CD4-positive, alpha-beta T cell treated with Interleukin-21 for 1 hour (primary cell): ENCODE data around the gene S100Z.

ENCODE experiments used
- DNase-seq: peaks from one replicate; pipeline ENCODE4 v3.0.0-alpha.2; 2020

S100Z gene

GRCh38 chr5:76954383-76954763 lies 104.6 kb downstream of the S100Z start:
- no peak for DNase-seq

DNA sequence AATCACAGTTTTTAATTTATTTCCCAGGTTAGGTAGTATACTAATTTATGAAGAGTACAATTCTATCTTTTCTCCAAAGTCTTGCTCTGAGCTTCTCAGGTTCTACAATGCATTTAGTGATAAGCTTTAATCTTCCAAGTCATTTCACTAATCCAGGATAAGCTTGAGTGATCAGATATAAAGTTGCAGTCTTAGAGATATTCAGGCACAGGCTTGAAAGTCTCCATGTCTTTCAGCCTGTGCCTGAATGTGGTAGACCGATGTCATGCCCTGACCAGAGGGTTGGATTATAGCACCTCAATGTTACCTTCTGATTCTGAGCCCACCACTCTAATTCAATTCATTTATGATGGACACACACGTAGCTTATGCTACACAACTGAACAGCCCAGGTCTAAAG lies 106.2 kb downstream of the S100Z start:
- DNase-seq, result no peak

DNA sequence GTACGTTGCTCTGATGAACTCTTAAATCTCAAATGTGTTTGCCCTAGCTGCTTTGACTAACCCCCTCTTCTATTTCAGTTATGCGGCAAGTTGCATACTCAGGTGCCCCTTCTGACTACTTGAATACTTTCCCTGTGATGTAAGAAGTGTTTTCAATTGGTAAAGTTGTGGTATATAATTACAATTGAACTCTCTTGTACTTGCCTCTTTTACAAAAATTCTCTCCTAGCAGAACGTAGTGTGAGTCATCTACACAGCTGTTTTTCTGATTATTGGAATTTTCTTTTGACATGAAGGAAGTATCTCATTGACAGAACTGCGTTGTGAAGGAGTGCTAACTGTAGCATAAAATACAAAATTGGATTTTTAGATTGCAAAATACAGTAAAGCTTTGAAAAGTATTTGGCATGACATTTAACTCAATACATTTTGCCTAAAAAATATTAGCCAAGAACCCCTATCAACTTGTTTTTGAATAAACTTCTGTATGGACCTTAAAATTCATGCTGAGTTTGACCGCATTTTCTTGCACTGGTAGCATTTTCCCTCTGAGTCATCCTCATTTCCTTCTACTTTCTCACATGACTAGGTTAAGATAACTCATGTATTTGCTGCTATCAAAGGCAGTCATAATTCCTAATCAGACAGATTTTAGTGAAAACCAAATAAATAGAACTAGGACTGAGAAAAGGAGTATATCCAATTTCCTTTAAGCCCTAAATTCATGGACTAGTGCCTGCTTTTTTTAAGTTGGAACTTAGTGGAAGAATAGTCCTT lies 109.4 kb downstream of the S100Z start:
- DNase-seq, result no peak

- DNase-seq, result no peak
These were observed 110.3 kb downstream of the S100Z start for GRCh38 chr5:76960004-76960625.

- no peak for DNase-seq
These were observed 114.2 kb downstream of the S100Z start for GRCh38 chr5:76964060-76964459.
